SIG-M5 treated with dmso at 0.1 percent for 504 hours (cell line): ENCODE data around the gene SIDT1.

ENCODE experiments used
- DNase-seq: peaks from one replicate; lab custom pipeline; 2025; ENCODE audit not compliant: unreplicated experiment; lab: John Stamatoyannopoulos, UW

The SIDT1 gene

GRCh38 chr3:113677737-113678136 lies 145.4 kb downstream of the SIDT1 start:
- no peak for DNase-seq

GRCh38 chr3:113678773-113679172 lies 146.4 kb downstream of the SIDT1 start:
- no peak for DNase-seq
